Measurements from ENCODE around the gene GPR180.

GPR180 gene

GRCh38 chr13:94596575-94596971, 5.1 kb upstream of the GPR180 start:
- peaks cover 8% of the 10 kb centered on the region for H3K27me3 Mint-ChIP-seq (ENCODE audit: low read depth, poor library complexity)
- H3K9me3 Mint-ChIP-seq, result peaks cover 25% of the 10 kb centered on the region
- H3K27ac Mint-ChIP-seq, result no peak overlapping the region
- H3K4me1 Mint-ChIP-seq, result peaks cover 27% of the 10 kb centered on the region
- H3K36me3 Mint-ChIP-seq (ENCODE audit: low read depth), result peaks cover 18% of the 10 kb centered on the region
- H3K4me3 Mint-ChIP-seq, result peak overlapping the region; percentile 95
- DNase-seq, result no peak
- no peak for TF ChIP-seq CTCF (IDR thresholded peaks at IDR 0.05)

- no peak overlapping the region for H3K27ac Mint-ChIP-seq
- H3K4me3 Mint-ChIP-seq, result no peak overlapping the region
- peaks cover 9% of the 10 kb centered on the region for H3K27me3 Mint-ChIP-seq (ENCODE audit: low read depth, poor library complexity)
- no peak for DNase-seq
- peaks cover 6% of the 10 kb centered on the region for H3K36me3 Mint-ChIP-seq (ENCODE audit: low read depth)
- H3K9me3 Mint-ChIP-seq, result peaks cover 25% of the 10 kb centered on the region
- no peak for TF ChIP-seq CTCF (IDR thresholded peaks at IDR 0.05)
- peaks cover 39% of the 10 kb centered on the region for H3K4me1 Mint-ChIP-seq
Measured at GRCh38 chr13:94598281-94598680, 3.4 kb upstream of the GPR180 start.

GRCh38 chr13:94599877-94600276, 1.8 kb upstream of the GPR180 start:
- Mint-ChIP-seq H3K9me3 (peaks cover 25% of the 10 kb centered on the region), H3K27ac (no peak overlapping the region), H3K4me1 (peaks cover 28% of the 10 kb centered on the region), H3K4me3 (no peak overlapping the region), H3K27me3 (ENCODE audit: low read depth, poor library complexity) (peaks cover 9% of the 10 kb centered on the region), H3K36me3 (ENCODE audit: low read depth) (peaks cover 6% of the 10 kb centered on the region)
- no peak for DNase-seq
- TF ChIP-seq CTCF (IDR thresholded peaks at IDR 0.05), result no peak

GRCh38 chr13:94602467-94602866, 810 bp downstream of the GPR180 start:
- Mint-ChIP-seq H3K36me3 (ENCODE audit: low read depth) (peaks cover 19% of the 10 kb centered on the region), H3K27ac (no peak overlapping the region), H3K9me3 (peaks cover 18% of the 10 kb centered on the region), H3K27me3 (ENCODE audit: low read depth, poor library complexity) (peaks cover 4% of the 10 kb centered on the region), H3K4me3 (peak overlapping the region; percentile 90), H3K4me1 (peaks cover 20% of the 10 kb centered on the region)
- DNase-seq, result no peak
- no peak for TF ChIP-seq CTCF (IDR thresholded peaks at IDR 0.05)

GRCh38 chr13:94607056-94607455, 5.4 kb downstream of the GPR180 start:
- peaks cover 20% of the 10 kb centered on the region for H3K4me1 Mint-ChIP-seq
- TF ChIP-seq CTCF (IDR thresholded peaks at IDR 0.05), result no peak
- no peak for DNase-seq
- no peaks in the 10 kb centered on the region for H3K9me3 Mint-ChIP-seq
- H3K36me3 Mint-ChIP-seq (ENCODE audit: low read depth), result peaks cover 42% of the 10 kb centered on the region
- H3K4me3 Mint-ChIP-seq, result no peak overlapping the region
- no peaks in the 10 kb centered on the region for H3K27me3 Mint-ChIP-seq (ENCODE audit: low read depth, poor library complexity)
- H3K27ac Mint-ChIP-seq, result no peak overlapping the region

GRCh38 chr13:94607939-94608338, 6.3 kb downstream of the GPR180 start:
- peaks cover 48% of the 10 kb centered on the region for H3K36me3 Mint-ChIP-seq (ENCODE audit: low read depth)
- peaks cover 11% of the 10 kb centered on the region for H3K4me1 Mint-ChIP-seq
- no peak overlapping the region for H3K27ac Mint-ChIP-seq
- no peak for TF ChIP-seq CTCF (IDR thresholded peaks at IDR 0.05)
- no peak overlapping the region for H3K4me3 Mint-ChIP-seq
- no peaks in the 10 kb centered on the region for H3K27me3 Mint-ChIP-seq (ENCODE audit: low read depth, poor library complexity)
- no peak for DNase-seq
- no peaks in the 10 kb centered on the region for H3K9me3 Mint-ChIP-seq
